Measurements from ENCODE around the gene ERMP1.

- TF ChIP-seq, protein P1, sequence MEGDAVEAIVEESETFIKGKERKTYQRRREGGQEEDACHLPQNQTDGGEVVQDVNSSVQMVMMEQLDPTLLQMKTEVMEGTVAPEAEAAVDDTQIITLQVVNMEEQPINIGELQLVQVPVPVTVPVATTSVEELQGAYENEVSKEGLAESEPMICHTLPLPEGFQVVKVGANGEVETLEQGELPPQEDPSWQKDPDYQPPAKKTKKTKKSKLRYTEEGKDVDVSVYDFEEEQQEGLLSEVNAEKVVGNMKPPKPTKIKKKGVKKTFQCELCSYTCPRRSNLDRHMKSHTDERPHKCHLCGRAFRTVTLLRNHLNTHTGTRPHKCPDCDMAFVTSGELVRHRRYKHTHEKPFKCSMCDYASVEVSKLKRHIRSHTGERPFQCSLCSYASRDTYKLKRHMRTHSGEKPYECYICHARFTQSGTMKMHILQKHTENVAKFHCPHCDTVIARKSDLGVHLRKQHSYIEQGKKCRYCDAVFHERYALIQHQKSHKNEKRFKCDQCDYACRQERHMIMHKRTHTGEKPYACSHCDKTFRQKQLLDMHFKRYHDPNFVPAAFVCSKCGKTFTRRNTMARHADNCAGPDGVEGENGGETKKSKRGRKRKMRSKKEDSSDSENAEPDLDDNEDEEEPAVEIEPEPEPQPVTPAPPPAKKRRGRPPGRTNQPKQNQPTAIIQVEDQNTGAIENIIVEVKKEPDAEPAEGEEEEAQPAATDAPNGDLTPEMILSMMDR (IDR thresholded peaks at IDR 0.05) = no peak
- TF ChIP-seq POLR2A (IDR thresholded peaks at IDR 0.05; ENCODE audit: low read length) (no peak), CEBPB (IDR thresholded peaks at IDR 0.05) (no peak), RFX5 (IDR thresholded peaks at IDR 0.05) (no peak), PBX3 (IDR thresholded peaks at IDR 0.05) (no peak), REST (IDR thresholded peaks at IDR 0.05) (no peak), HDAC2 (IDR thresholded peaks at IDR 0.05) (no peak), MAFK (IDR thresholded peaks at IDR 0.05; ENCODE audit: partially characterized antibody) (no peak), EP300 (IDR thresholded peaks at IDR 0.05) (no peak), FOSL2 (IDR thresholded peaks at IDR 0.05) (no peak), FOSL2 (CRISPR knock-in tag; IDR thresholded peaks at IDR 0.05) (no peak), JUNB (IDR thresholded peaks at IDR 0.05) (no peak)
- TF ChIP-seq, protein P2, sequence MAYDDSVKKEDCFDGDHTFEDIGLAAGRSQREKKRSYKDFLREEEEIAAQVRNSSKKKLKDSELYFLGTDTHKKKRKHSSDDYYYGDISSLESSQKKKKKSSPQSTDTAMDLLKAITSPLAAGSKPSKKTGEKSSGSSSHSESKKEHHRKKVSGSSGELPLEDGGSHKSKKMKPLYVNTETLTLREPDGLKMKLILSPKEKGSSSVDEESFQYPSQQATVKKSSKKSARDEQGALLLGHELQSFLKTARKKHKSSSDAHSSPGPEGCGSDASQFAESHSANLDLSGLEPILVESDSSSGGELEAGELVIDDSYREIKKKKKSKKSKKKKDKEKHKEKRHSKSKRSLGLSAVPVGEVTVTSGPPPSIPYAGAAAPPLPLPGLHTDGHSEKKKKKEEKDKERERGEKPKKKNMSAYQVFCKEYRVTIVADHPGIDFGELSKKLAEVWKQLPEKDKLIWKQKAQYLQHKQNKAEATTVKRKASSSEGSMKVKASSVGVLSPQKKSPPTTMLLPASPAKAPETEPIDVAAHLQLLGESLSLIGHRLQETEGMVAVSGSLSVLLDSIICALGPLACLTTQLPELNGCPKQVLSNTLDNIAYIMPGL (CRISPR knock-in tag; IDR thresholded peaks at IDR 0.05; ENCODE audit: borderline replicate concordance) = no peak
- TF ChIP-seq, protein P3, sequence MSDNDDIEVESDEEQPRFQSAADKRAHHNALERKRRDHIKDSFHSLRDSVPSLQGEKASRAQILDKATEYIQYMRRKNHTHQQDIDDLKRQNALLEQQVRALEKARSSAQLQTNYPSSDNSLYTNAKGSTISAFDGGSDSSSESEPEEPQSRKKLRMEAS (IDR thresholded peaks at IDR 0.05) = no peak
These were observed 21.2 kb downstream of the ERMP1 start for GRCh38 chr9:5811751-5812150.
